ENCODE measurements around the gene EPGN.

DNA sequence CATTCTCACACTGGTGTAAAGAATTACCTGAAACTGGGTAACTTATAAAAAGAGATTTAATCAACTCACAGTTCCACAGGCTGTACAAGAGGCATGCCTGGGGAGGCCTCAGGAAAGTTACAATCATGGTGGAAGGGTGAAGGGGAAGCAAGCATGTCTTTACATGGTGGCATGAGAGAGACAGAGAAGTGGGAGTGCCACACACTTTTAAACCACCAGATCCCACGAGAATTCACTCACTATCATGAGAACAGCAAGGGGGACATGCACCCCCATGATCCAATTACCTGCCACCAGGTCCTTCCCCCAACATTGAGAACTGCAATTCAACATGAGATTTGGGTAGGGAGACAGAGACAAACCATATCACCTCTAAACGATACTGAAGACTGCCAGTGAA, 23.0 kb downstream of the EPGN start:
- no peak for TF ChIP-seq POLR2A (IDR thresholded peaks at IDR 0.05)
- TF ChIP-seq, protein P1, sequence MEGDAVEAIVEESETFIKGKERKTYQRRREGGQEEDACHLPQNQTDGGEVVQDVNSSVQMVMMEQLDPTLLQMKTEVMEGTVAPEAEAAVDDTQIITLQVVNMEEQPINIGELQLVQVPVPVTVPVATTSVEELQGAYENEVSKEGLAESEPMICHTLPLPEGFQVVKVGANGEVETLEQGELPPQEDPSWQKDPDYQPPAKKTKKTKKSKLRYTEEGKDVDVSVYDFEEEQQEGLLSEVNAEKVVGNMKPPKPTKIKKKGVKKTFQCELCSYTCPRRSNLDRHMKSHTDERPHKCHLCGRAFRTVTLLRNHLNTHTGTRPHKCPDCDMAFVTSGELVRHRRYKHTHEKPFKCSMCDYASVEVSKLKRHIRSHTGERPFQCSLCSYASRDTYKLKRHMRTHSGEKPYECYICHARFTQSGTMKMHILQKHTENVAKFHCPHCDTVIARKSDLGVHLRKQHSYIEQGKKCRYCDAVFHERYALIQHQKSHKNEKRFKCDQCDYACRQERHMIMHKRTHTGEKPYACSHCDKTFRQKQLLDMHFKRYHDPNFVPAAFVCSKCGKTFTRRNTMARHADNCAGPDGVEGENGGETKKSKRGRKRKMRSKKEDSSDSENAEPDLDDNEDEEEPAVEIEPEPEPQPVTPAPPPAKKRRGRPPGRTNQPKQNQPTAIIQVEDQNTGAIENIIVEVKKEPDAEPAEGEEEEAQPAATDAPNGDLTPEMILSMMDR (IDR thresholded peaks at IDR 0.05) = no peak
